Duodenal mucosa (tissue), 2 donors: ENCODE measurements around the gene PAIP2.
"Not testable (repeated sequence)": the region's sequence is repeated elsewhere in the genome, so short reads cannot be mapped to it uniquely, and the experiment has no call there.

Experiments
- H3K27ac ChIP-seq: one replicate; pipeline ENCODE4 v1.7.0; 2013; ENCODE audit warnings: low read depth, low read length
- H3K27me3 ChIP-seq, 2 donors: one replicate each; pipeline ENCODE4 v1.7.0; 2013; ENCODE audit warnings: low read length in 2 of 2, control low read depth in 1 of 2; ENCODE audit not compliant: insufficient read depth in 2 of 2, control insufficient read depth in 1 of 2
- H3K36me3 ChIP-seq, 2 donors: one replicate each; pipeline ENCODE4 v1.7.0; 2013; ENCODE audit warnings: low read length in 2 of 2, control low read depth in 1 of 2; ENCODE audit not compliant: insufficient read depth in 2 of 2, control insufficient read depth in 1 of 2
- H3K4me1 ChIP-seq, 2 donors: one replicate each; pipeline ENCODE4 v1.7.0; 2013; ENCODE audit warnings: low read length in 2 of 2, control low read depth in 1 of 2; ENCODE audit not compliant: insufficient read depth in 2 of 2, control insufficient read depth in 1 of 2
- H3K4me3 ChIP-seq, 2 donors: one replicate each; pipeline ENCODE4 v1.7.0; 2013; ENCODE audit warnings: low read length in 2 of 2, low read depth in 1 of 2
- H3K9ac ChIP-seq, 2 donors: one replicate each; pipeline ENCODE4 v1.7.0; 2013; ENCODE audit warnings: low read length in 2 of 2, low read depth in 1 of 2
- H3K9me3 ChIP-seq, 2 donors: one replicate each; pipeline ENCODE4 v1.7.0; 2013; ENCODE audit warnings: low read length in 2 of 2, control low read depth in 1 of 2; ENCODE audit not compliant: control insufficient read depth in 1 of 2

Gene PAIP2

GRCh38 chr5:139355900-139356299 lies 14.2 kb downstream of the PAIP2 start:
- not testable (repeated sequence) for H3K9me3 ChIP-seq, H3K27me3 ChIP-seq, H3K27ac ChIP-seq, H3K4me3 ChIP-seq, H3K9ac ChIP-seq, H3K4me1 ChIP-seq, H3K36me3 ChIP-seq

DNA sequence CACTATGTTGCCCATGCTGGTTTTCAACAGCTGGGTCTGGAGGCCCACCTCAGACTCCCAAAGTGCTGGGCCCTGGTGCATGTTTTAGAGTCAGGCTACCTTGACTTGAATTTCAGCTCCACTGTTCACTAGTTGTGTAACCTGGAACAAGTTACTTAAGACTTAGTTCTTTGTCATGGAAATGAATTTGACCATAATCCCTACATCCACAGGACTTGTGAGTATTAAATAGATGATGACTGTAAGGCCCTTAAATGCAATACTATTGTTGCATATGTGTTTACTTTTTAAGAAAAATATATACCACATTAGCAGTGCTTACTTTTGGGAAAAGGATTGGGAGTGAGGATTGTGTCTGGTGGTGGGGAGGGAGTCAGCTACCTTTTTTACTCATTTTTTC lies 16.4 kb downstream of the PAIP2 start:
- Histone ChIP-seq H3K27ac (no peak overlapping the region), H3K4me1 (no peaks in the 10 kb centered on the region), H3K9me3 (no peaks in the 10 kb centered on the region), H3K4me3 (no peak overlapping the region), H3K27me3 (no peaks in the 10 kb centered on the region), H3K36me3 (peaks cover 1 to 6% of the 10 kb centered on the region in 2 donors), H3K9ac (no peak overlapping the region)

- H3K27me3 ChIP-seq, result no peaks in the 10 kb centered on the region
- no peak overlapping the region for H3K9ac ChIP-seq
- H3K27ac ChIP-seq, result no peak overlapping the region
- H3K4me1 ChIP-seq, result no peaks in the 10 kb centered on the region
- H3K36me3 ChIP-seq, result peaks cover 16 to 22% of the 10 kb centered on the region in 2 donors
- H3K4me3 ChIP-seq, result no peak overlapping the region
- H3K9me3 ChIP-seq, result no peaks in the 10 kb centered on the region
Measured at GRCh38 chr5:139360384-139360783, 18.7 kb downstream of the PAIP2 start.

GRCh38 chr5:139361835-139362429 lies 20.3 kb downstream of the PAIP2 start:
- Histone ChIP-seq H3K27ac (no peak overlapping the region), H3K27me3 (no peaks in the 10 kb centered on the region), H3K4me1 (no peaks in the 10 kb centered on the region), H3K4me3 (no peak overlapping the region), H3K9ac (no peak overlapping the region), H3K36me3 (peaks cover 16 to 36% of the 10 kb centered on the region in 2 donors), H3K9me3 (no peaks in the 10 kb centered on the region)

DNA sequence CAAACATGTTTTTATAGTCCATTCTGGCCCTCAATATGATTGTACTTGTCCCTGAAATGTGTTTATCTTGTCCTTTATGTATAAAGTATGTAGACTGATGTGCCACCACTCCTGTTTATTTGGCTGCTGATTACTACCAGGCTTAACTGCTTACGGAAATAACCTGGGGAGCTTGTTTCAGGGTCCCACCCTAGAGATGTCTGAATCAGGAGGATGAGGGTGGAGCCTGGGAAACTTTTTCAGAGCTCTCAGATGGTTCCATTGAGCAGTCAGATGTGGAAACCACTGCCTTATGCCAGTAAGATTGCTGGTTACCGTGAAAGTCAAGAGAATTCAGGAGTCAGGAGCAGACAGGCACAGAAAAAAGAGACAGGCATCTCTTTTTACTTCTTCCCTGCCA lies 22.3 kb downstream of the PAIP2 start:
- Histone ChIP-seq H3K27me3 (no peaks in the 10 kb centered on the region), H3K9me3 (no peaks in the 10 kb centered on the region), H3K27ac (no peak overlapping the region), H3K36me3 (peaks cover 16 to 46% of the 10 kb centered on the region in 2 donors), H3K4me1 (no peaks in the 10 kb centered on the region), H3K4me3 (no peak overlapping the region), H3K9ac (no peak overlapping the region)

- Histone ChIP-seq H3K9ac (no peak overlapping the region), H3K27ac (no peak overlapping the region), H3K4me3 (no peak overlapping the region), H3K27me3 (no peaks in the 10 kb centered on the region), H3K36me3 (peaks cover 20 to 50% of the 10 kb centered on the region in 2 donors), H3K9me3 (no peaks in the 10 kb centered on the region), H3K4me1 (no peaks in the 10 kb centered on the region)
Measured at GRCh38 chr5:139364466-139364865, 22.8 kb downstream of the PAIP2 start.

GRCh38 chr5:139368613-139369012 lies 27.0 kb downstream of the PAIP2 start:
- Histone ChIP-seq H3K4me1 (peaks cover 4 to 7% of the 10 kb centered on the region in 2 donors), H3K27ac (no peak overlapping the region), H3K9ac (no peak overlapping the region), H3K27me3 (no peaks in the 10 kb centered on the region), H3K36me3 (peaks cover 13 to 62% of the 10 kb centered on the region in 2 donors), H3K9me3 (no peaks in the 10 kb centered on the region), H3K4me3 (no peak overlapping the region)

- Histone ChIP-seq H3K27me3 (no peaks in the 10 kb centered on the region), H3K36me3 (peaks cover 7 to 57% of the 10 kb centered on the region in 2 donors)
Measured at GRCh38 chr5:139369181-139369580, 27.5 kb downstream of the PAIP2 start.

DNA sequence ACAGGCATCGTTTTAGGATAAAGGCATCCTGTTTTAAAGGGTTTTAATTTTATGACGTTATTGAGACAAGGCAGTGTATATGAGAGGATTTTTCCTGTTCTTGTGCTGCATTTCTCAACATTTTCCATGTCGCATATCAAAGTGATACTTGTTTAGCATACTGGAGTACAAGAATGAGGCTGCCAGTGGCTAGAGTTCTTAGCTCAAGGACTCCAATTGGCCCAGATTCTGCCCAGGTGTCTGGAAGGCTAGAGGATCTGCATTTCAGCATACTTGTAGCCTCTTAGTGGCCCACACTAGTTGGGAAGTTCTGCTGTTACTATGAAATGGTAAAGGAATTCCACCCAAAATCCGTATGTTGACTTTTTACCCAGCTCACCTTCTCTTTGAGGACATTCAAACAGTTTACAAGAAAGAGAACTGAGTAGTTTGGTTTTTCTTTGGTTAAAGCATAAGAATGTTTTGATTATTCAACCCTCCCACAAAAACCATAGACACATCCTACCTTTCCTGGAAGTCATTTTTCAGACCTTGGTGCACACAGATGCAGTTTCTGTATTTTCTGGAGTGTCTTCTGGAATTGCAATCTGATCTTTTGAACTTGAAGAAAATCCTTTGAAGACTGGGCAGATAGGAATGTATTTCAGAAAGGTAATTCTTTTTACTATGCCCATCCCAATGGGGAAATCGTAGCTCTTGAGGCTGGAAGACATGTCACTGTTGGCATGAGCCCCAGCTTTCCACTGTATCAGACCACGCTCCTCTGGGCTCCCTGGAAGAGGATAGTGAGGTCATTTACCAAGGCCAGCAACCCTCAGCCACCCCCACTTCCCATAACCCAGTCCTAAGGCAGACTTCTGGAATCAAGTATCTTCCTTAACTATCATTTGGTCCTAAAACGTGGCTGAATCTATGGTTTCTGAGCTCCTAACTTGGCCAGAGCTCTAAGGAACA lies 30.1 kb downstream of the PAIP2 start:
- Histone ChIP-seq H3K4me1 (peaks cover 7 to 12% of the 10 kb centered on the region in 2 donors), H3K9ac (no peak overlapping the region), H3K4me3 (no peak overlapping the region), H3K9me3 (no peaks in the 10 kb centered on the region), H3K27me3 (no peaks in the 10 kb centered on the region), H3K27ac (no peak overlapping the region), H3K36me3 (peaks cover 4 to 44% of the 10 kb centered on the region in 2 donors)

More at GRCh38 chr5:139369181-139369580, 27.5 kb downstream of the PAIP2 start:
- no peaks in the 10 kb centered on the region for H3K9me3 ChIP-seq
- H3K4me3 ChIP-seq, result no peak overlapping the region
- no peak overlapping the region for H3K27ac ChIP-seq
- peaks cover 7 to 12% of the 10 kb centered on the region in 2 donors for H3K4me1 ChIP-seq
- H3K9ac ChIP-seq, result no peak overlapping the region

GRCh38 chr5:139374909-139375308 lies 33.3 kb downstream of the PAIP2 start:
- Histone ChIP-seq H3K36me3 (peaks cover 0 to 27% of the 10 kb centered on the region in 2 donors), H3K4me1 (peaks cover 23 to 27% of the 10 kb centered on the region in 2 donors), H3K9ac (no peak overlapping the region), H3K27ac (no peak overlapping the region), H3K9me3 (no peaks in the 10 kb centered on the region), H3K4me3 (no peak overlapping the region), H3K27me3 (no peaks in the 10 kb centered on the region)
